IMR-90 (cell line): ENCODE results near the gene GSK3B. TPM values are rescaled to one million over a fixed set of nuclear protein-coding genes. Genes with fewer than 3 reads are reported as not detected.

Source experiments
- ATAC-seq: fragments of 200-7000 bp; cut with Tn5 transposase; 2 replicates; pipeline ENCODE4 v1.9.1; 2020; ENCODE audit warnings: low read depth, mild to moderate bottlenecking, moderate library complexity
- BruUV-seq: library from RNA; stranded (reverse); fragments of 400-500 nt; replicated peaks from 2 replicates; lab custom pipeline; 2021; lab: Mats Ljungman, UMichigan
- CTCF ChIA-PET: fragments of 300-600 bp; formaldehyde crosslinking; extraction: SDS; loops from one replicate; lab custom pipeline; 2021; ENCODE audit warnings: antibody characterized with exemption; lab: Yijun Ruan, JAX
- POLR2A ChIA-PET: fragments of 300-600 bp; sonication (Branson Sonifier 250); formaldehyde crosslinking; loops from one replicate; lab custom pipeline; 2022; ENCODE audit warnings: antibody characterized with exemption; ENCODE audit not compliant: unreplicated experiment; lab: Charles Lee
- DNase-seq: peaks from one replicate; pipeline ENCODE4 v3.0.0; 2013
- H2AFZ ChIP-seq: replicated peaks from 2 replicates; pipeline ENCODE3; 2013; ENCODE audit warnings: low read length, mild to moderate bottlenecking; ENCODE audit not compliant: poor library complexity
- H2AK5ac ChIP-seq: 2 replicates; pipeline ENCODE4 v1.6.1; 2013; ENCODE audit warnings: low read depth, low read length, inconsistent platforms
- H2AK9ac ChIP-seq: replicated peaks from 2 replicates; pipeline ENCODE3; 2013; ENCODE audit warnings: mild to moderate bottlenecking, low read depth, low read length, moderate library complexity; ENCODE audit not compliant: poor library complexity
- H2BK120ac ChIP-seq: 2 replicates; pipeline ENCODE4 v1.6.1; 2013; ENCODE audit warnings: low read depth, low read length, inconsistent platforms
- H2BK15ac ChIP-seq: 3 replicates; pipeline ENCODE4 v1.6.1; 2013; ENCODE audit warnings: low read depth, low read length, inconsistent platforms
- H2BK20ac ChIP-seq: 2 replicates; pipeline ENCODE4 v1.6.1; 2013; ENCODE audit warnings: low read depth, mild to moderate bottlenecking, inconsistent platforms, low read length, moderate library complexity
- H2BK5ac ChIP-seq: 2 replicates; pipeline ENCODE4 v1.6.1; 2013; ENCODE audit warnings: mild to moderate bottlenecking, low read depth, low read length, inconsistent platforms; ENCODE audit not compliant: poor library complexity, severe bottlenecking
- H3K14ac ChIP-seq: replicated peaks from 2 replicates; pipeline ENCODE4 v1.6.1; 2013; ENCODE audit warnings: low read depth, low read length, inconsistent platforms
- H3K18ac ChIP-seq: 2 replicates; pipeline ENCODE4 v1.6.1; 2013; ENCODE audit warnings: low read depth, low read length, control low read depth
- H3K23ac ChIP-seq: 2 replicates; pipeline ENCODE4 v1.6.1; 2013; ENCODE audit warnings: low read depth, low read length, inconsistent platforms
- H3K27ac ChIP-seq: 2 replicates; pipeline ENCODE4 v1.5.1; 2013; ENCODE audit warnings: mild to moderate bottlenecking, control low read depth, low read length; ENCODE audit not compliant: insufficient read depth
- H3K27me3 ChIP-seq: 2 replicates; pipeline ENCODE4 v1.6.1; 2013; ENCODE audit warnings: low read length; ENCODE audit not compliant: control insufficient read depth, insufficient read depth
- H3K36me3 ChIP-seq: 2 replicates; pipeline ENCODE4 v1.6.1; 2013; ENCODE audit warnings: low read length, mixed read lengths; ENCODE audit not compliant: control insufficient read depth, insufficient read depth
- H3K4ac ChIP-seq: 2 replicates; pipeline ENCODE4 v1.6.1; 2013; ENCODE audit warnings: low read depth, low read length, inconsistent platforms
- H3K4me1 ChIP-seq: 2 replicates; pipeline ENCODE4 v1.6.1; 2013; ENCODE audit warnings: low read length, mixed read lengths; ENCODE audit not compliant: control insufficient read depth, insufficient read depth
- H3K4me2 ChIP-seq: 2 replicates; pipeline ENCODE4 v1.6.1; 2013; ENCODE audit warnings: low read depth, mild to moderate bottlenecking, control low read depth, low read length, moderate library complexity
- H3K4me3 ChIP-seq: 2 replicates; pipeline ENCODE4 v1.5.1; 2013; ENCODE audit warnings: low read depth, mild to moderate bottlenecking, control low read depth, low read length, moderate library complexity; ENCODE audit not compliant: insufficient read depth
- H3K56ac ChIP-seq: 2 replicates; pipeline ENCODE4 v1.6.1; 2013; ENCODE audit warnings: low read length, inconsistent platforms; ENCODE audit not compliant: insufficient read depth; ENCODE audit errors: extremely low read depth
- H3K79me1 ChIP-seq, 2 experiments: 2 replicates each; pipeline ENCODE4 v1.6.1; 2013; ENCODE audit warnings: low read length in 2 of 2, inconsistent platforms in 1 of 2, low read depth in 1 of 2
- H3K9ac ChIP-seq: 2 replicates; pipeline ENCODE4 v1.6.1; 2013; ENCODE audit warnings: low read depth, low read length, control low read depth
- H3K9me1 ChIP-seq: 2 replicates; pipeline ENCODE4 v1.6.1; 2013; ENCODE audit warnings: low read length, inconsistent platforms; ENCODE audit not compliant: insufficient read depth
- H3K9me3 ChIP-seq: 2 replicates; pipeline ENCODE4 v1.6.1; 2013; ENCODE audit warnings: low read length; ENCODE audit not compliant: control insufficient read depth, insufficient read depth
- H4K20me1 ChIP-seq: 2 replicates; pipeline ENCODE4 v1.6.1; 2013; ENCODE audit warnings: low read length, inconsistent platforms; ENCODE audit not compliant: insufficient read depth
- H4K5ac ChIP-seq: 2 replicates; pipeline ENCODE4 v1.6.1; 2013; ENCODE audit warnings: mild to moderate bottlenecking, low read depth, low read length, control low read depth
- H4K8ac ChIP-seq, 2 experiments: 2 replicates each; pipeline ENCODE4 v1.6.1; 2013; ENCODE audit warnings: low read depth in 2 of 2, low read length in 2 of 2, control low read depth in 1 of 2, inconsistent platforms in 1 of 2
- H4K91ac ChIP-seq: 2 replicates; pipeline ENCODE4 v1.6.1; 2013; ENCODE audit warnings: low read depth, low read length, inconsistent platforms; ENCODE audit not compliant: insufficient read depth
- ELK1 ChIP-seq: fragments of 150-350 bp; IDR thresholded peaks from 2 replicates; pipeline ENCODE4 v1.6.1; 2016; ENCODE audit warnings: low read depth, mild to moderate bottlenecking, low read length, moderate library complexity, borderline replicate concordance
- FOS ChIP-seq: fragments of 150-350 bp; IDR thresholded peaks from 2 replicates; pipeline ENCODE4 v1.6.1; 2016; ENCODE audit warnings: low read depth, low read length
- MAFK ChIP-seq: IDR thresholded peaks from 2 replicates; pipeline ENCODE4 v1.6.1; 2012; ENCODE audit warnings: low read depth, low read length, improper control_type of control experiment
- MAZ ChIP-seq: IDR thresholded peaks from 2 replicates; pipeline ENCODE4 v1.6.1; 2012; ENCODE audit warnings: low read depth, mild to moderate bottlenecking, low read length, improper control_type of control experiment, moderate library complexity, borderline replicate concordance
- MXI1 ChIP-seq: IDR thresholded peaks from 2 replicates; pipeline ENCODE4 v1.6.1; 2012; ENCODE audit warnings: low read depth, mild to moderate bottlenecking, low read length, moderate library complexity, borderline replicate concordance
- NFE2L2 ChIP-seq: fragments of 150-350 bp; IDR thresholded peaks from 2 replicates; pipeline ENCODE4 v1.6.1; 2016; ENCODE audit warnings: low read depth, mild to moderate bottlenecking, low read length
- RAD21 ChIP-seq: IDR thresholded peaks from 2 replicates; pipeline ENCODE4 v1.6.1; 2012; ENCODE audit warnings: low read length, improper control_type of control experiment
- USF2 ChIP-seq: fragments of 150-350 bp; IDR thresholded peaks from 2 replicates; pipeline ENCODE4 v1.6.1; 2017; ENCODE audit warnings: mild to moderate bottlenecking, antibody characterized with exemption, low read length, low read depth
- WGBS, 2 experiments: methylation state at CpG; one replicate each; pipeline versions ENCODE4 v1.1.5 to v1.1.7; 2013; ENCODE audit warnings: missing lambda C conversion rate in 2 of 2; ENCODE audit not compliant: insufficient read length in 1 of 2; ENCODE audit errors: extremely low coverage in 2 of 2; 5-methylcytosine and 5-hydroxymethylcytosine counted together
- dilution Hi-C: fragments of 300-500 bp; cut with HindIII; formaldehyde crosslinking; loops from one replicate; pipeline ENCODE4 v1.14.3; 2018; ENCODE audit warnings: low sequenced_read_pairs; ENCODE audit not compliant: unreplicated experiment
- in situ Hi-C: fragments of 300-500 bp; cut with MboI; formaldehyde crosslinking; loops from 3 replicates; pipeline ENCODE4 v1.14.3; 2019; ENCODE audit warnings: low sequenced_read_pairs, inconsistent platforms, mixed read lengths
- intact Hi-C: fragments of 100-400 bp; cut with micrococcal nuclease; formaldehyde crosslinking; loops from 2 replicates; pipeline ENCODE4 v1.10.0; 2022
- polyA plus RNA-seq, 3 experiments: library from polyadenylated mRNA; depleted of rRNA; stranded (reverse); fragments of >200 nt; gene quantifications; 2 replicates each; pipeline ENCODE4 v1.2.3, GENCODE V29; 2012; ENCODE audit warnings: low replicate concordance in 1 of 3
- total RNA-seq: library from RNA; depleted of rRNA; stranded (reverse); fragments of >200 nt; gene quantifications from 2 replicates; pipeline ENCODE4 v1.2.3, GENCODE V29; 2012

GSK3B gene
- total and polyA plus RNA-seq, 2 of the 4 experiments (the other 2 are of a cell fraction) = 19.2 to 33.2 TPM

- H2BK20ac ChIP-seq = no peak overlapping the region
- H3K56ac ChIP-seq = no peak overlapping the region
- no peak overlapping the region for H3K4me3 ChIP-seq
- H2BK5ac ChIP-seq = no peak overlapping the region
- H3K27me3 ChIP-seq = peaks cover 24% of the 10 kb centered on the region
- no peaks in the 10 kb centered on the region for H3K36me3 ChIP-seq
- TF ChIP-seq RAD21 = no peak
- TF ChIP-seq MAFK = no peak
- no peak for TF ChIP-seq NFE2L2
- no peak for TF ChIP-seq MAZ
- TF ChIP-seq FOS = no peak
- TF ChIP-seq MXI1 = no peak
- TF ChIP-seq ELK1 = no peak
- TF ChIP-seq USF2 = no peak
- no peak overlapping the region for H4K5ac ChIP-seq
- no peak overlapping the region for H3K14ac ChIP-seq
- POLR2A ChIA-PET = no interaction called here
- no peak overlapping the region for H3K4ac ChIP-seq
- H2AK9ac ChIP-seq = no peak overlapping the region
- H3K4me2 ChIP-seq = no peak overlapping the region
- no peaks in the 10 kb centered on the region for H3K79me1 ChIP-seq
- no TSS peak for BruUV-seq
- no peaks in the 10 kb centered on the region for H3K9me1 ChIP-seq
- H2BK15ac ChIP-seq = no peak overlapping the region
- CTCF ChIA-PET = no interaction called here
- H3K9me3 ChIP-seq = no peaks in the 10 kb centered on the region
- H4K20me1 ChIP-seq = no peaks in the 10 kb centered on the region
- no CpG with 5 or more reads among the region's 2 CpGs for WGBS, 2 experiments
- no peak overlapping the region for H3K23ac ChIP-seq
- no peak overlapping the region for H3K27ac ChIP-seq
- H2AFZ ChIP-seq = no peak overlapping the region
- no peak overlapping the region for H3K18ac ChIP-seq
- dilution Hi-C loops (no loop called here), in situ Hi-C loops (no loop called here), intact Hi-C loops (no loop called here)
- no peak overlapping the region for H4K8ac ChIP-seq
- no peak overlapping the region for H3K9ac ChIP-seq
- no peak overlapping the region for H2AK5ac ChIP-seq
- ATAC-seq = no peak
- H4K91ac ChIP-seq = no peak overlapping the region
- no peak overlapping the region for H2BK120ac ChIP-seq
- DNase-seq = no peak
- H3K4me1 ChIP-seq = 0 out of 2 replicates have a peak, but pooled peaks cover 2% of the 10 kb centered on the region
These were observed 297.5 kb downstream of the GSK3B start for GRCh38 chr3:119796785-119797184.
